ENCODE measurements around the gene MLPH.

DNA sequence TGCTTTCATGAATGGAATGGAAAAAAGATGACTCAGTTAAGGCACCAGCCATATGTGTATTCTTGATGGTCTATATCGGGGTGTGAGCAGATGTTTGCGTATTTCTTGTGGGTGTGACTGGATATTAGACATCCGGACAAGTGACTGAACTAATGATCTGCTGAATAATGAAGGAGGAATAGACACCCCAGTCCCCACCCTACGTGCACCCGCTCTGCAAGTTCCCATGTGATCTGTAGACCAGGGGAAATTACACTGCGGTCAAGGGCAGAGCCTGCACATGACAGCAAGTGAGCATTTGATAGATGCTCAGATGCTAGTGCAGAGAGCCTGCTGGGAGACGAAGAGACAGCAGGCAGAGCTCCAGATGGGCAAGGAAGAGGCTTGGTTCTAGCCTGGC is 66.9 kb downstream of the MLPH start:
- TF ChIP-seq, protein P1, sequence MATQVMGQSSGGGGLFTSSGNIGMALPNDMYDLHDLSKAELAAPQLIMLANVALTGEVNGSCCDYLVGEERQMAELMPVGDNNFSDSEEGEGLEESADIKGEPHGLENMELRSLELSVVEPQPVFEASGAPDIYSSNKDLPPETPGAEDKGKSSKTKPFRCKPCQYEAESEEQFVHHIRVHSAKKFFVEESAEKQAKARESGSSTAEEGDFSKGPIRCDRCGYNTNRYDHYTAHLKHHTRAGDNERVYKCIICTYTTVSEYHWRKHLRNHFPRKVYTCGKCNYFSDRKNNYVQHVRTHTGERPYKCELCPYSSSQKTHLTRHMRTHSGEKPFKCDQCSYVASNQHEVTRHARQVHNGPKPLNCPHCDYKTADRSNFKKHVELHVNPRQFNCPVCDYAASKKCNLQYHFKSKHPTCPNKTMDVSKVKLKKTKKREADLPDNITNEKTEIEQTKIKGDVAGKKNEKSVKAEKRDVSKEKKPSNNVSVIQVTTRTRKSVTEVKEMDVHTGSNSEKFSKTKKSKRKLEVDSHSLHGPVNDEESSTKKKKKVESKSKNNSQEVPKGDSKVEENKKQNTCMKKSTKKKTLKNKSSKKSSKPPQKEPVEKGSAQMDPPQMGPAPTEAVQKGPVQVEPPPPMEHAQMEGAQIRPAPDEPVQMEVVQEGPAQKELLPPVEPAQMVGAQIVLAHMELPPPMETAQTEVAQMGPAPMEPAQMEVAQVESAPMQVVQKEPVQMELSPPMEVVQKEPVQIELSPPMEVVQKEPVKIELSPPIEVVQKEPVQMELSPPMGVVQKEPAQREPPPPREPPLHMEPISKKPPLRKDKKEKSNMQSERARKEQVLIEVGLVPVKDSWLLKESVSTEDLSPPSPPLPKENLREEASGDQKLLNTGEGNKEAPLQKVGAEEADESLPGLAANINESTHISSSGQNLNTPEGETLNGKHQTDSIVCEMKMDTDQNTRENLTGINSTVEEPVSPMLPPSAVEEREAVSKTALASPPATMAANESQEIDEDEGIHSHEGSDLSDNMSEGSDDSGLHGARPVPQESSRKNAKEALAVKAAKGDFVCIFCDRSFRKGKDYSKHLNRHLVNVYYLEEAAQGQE (IDR thresholded peaks at IDR 0.05), result no peak
- TF ChIP-seq SP1 (IDR thresholded peaks at IDR 0.05) (no peak), HNF4A (conservative IDR thresholded peaks at IDR 0.05) (no peak), NR2F2 (IDR thresholded peaks at IDR 0.05) (no peak), GABPA (IDR thresholded peaks at IDR 0.05 in 1 of 2, conservative IDR thresholded peaks at IDR 0.05 in 1 of 2) (no peak), RAD21 (IDR thresholded peaks at IDR 0.05) (no peak), TAF1 (conservative IDR thresholded peaks at IDR 0.05) (no peak), JUND (IDR thresholded peaks at IDR 0.05) (no peak), YY1 (IDR thresholded peaks at IDR 0.05) (no peak), RXRA (IDR thresholded peaks at IDR 0.05) (no peak)
- TF ChIP-seq, protein P2, sequence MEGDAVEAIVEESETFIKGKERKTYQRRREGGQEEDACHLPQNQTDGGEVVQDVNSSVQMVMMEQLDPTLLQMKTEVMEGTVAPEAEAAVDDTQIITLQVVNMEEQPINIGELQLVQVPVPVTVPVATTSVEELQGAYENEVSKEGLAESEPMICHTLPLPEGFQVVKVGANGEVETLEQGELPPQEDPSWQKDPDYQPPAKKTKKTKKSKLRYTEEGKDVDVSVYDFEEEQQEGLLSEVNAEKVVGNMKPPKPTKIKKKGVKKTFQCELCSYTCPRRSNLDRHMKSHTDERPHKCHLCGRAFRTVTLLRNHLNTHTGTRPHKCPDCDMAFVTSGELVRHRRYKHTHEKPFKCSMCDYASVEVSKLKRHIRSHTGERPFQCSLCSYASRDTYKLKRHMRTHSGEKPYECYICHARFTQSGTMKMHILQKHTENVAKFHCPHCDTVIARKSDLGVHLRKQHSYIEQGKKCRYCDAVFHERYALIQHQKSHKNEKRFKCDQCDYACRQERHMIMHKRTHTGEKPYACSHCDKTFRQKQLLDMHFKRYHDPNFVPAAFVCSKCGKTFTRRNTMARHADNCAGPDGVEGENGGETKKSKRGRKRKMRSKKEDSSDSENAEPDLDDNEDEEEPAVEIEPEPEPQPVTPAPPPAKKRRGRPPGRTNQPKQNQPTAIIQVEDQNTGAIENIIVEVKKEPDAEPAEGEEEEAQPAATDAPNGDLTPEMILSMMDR (IDR thresholded peaks at IDR 0.05; ENCODE audit: low read depth, low read length, missing input control), result no peak
- TF ChIP-seq, protein P3, sequence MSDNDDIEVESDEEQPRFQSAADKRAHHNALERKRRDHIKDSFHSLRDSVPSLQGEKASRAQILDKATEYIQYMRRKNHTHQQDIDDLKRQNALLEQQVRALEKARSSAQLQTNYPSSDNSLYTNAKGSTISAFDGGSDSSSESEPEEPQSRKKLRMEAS (IDR thresholded peaks at IDR 0.05), result no peak
